ENCODE data around the gene LKAAEAR1.

The LKAAEAR1 gene

GRCh38 chr20:64111841-64112641 lies 27.8 kb upstream of the LKAAEAR1 start:
- no peak for TF ChIP-seq NFIC (IDR thresholded peaks at IDR 0.05)
- no peak for TF ChIP-seq YY1 (IDR thresholded peaks at IDR 0.05; ENCODE audit: low read depth)
- TF ChIP-seq EP300 (IDR thresholded peaks at IDR 0.05; ENCODE audit: borderline replicate concordance), result no peak

DNA sequence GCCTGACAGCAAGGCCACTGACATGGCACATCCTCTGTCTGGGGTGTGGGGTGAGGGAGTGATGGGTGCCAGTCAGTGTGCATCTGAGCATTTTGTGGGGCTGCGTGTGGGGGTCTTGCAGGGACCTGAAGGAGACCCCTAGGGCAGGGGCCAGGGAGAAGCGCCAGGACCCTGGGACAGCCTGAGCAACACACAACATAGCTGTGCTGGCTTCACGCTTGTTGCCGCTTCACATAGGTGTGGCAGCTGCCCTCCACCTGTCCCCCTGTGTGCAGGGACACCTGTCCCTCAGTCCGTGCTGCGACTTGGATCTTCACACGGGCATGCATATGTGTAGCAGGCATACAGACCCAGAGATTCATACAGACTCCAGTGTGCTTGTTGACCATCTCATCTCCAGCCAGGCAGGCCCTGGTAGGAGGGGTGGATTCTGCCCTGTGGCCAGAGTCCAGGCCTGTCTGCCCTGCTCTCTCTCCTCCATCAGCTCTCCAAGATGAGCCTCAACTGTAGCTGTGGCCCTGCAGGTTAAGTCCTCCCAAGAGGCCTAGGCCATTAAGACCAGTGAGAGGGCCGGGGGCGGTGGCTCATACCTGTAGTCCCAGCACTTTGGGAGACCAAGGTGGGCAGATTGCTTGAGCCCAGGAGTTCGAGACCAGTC lies 26.3 kb upstream of the LKAAEAR1 start:
- TF ChIP-seq USF1 (IDR thresholded peaks at IDR 0.05) (no peak), REST (IDR thresholded peaks at IDR 0.05; ENCODE audit: low read depth) (no peak), NFIC (IDR thresholded peaks at IDR 0.05) (no peak)
- TF ChIP-seq, protein P1, sequence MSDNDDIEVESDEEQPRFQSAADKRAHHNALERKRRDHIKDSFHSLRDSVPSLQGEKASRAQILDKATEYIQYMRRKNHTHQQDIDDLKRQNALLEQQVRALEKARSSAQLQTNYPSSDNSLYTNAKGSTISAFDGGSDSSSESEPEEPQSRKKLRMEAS (IDR thresholded peaks at IDR 0.05), result no peak

GRCh38 chr20:64109831-64110391 lies 25.7 kb upstream of the LKAAEAR1 start:
- TF ChIP-seq TCF12 (IDR thresholded peaks at IDR 0.05; ENCODE audit: low read depth) (no peak), USF1 (IDR thresholded peaks at IDR 0.05) (no peak), CREB1 (IDR thresholded peaks at IDR 0.05; ENCODE audit: low read depth) (no peak), TEAD4 (IDR thresholded peaks at IDR 0.05) (no peak), EGR1 (IDR thresholded peaks at IDR 0.05) (no peak), NFIC (IDR thresholded peaks at IDR 0.05) (no peak), RAD21 (IDR thresholded peaks at IDR 0.05; ENCODE audit: low read depth) (no peak), TAF1 (IDR thresholded peaks at IDR 0.05; ENCODE audit: low read depth) (no peak), YY1 (IDR thresholded peaks at IDR 0.05; ENCODE audit: low read depth) (no peak), REST (IDR thresholded peaks at IDR 0.05; ENCODE audit: low read depth) (no peak), FOXM1 (IDR thresholded peaks at IDR 0.05; ENCODE audit: borderline replicate concordance, low read depth) (no peak), CEBPB (IDR thresholded peaks at IDR 0.05) (no peak), ZBTB7A (IDR thresholded peaks at IDR 0.05; ENCODE audit: low read depth) (no peak), EP300 (IDR thresholded peaks at IDR 0.05; ENCODE audit: borderline replicate concordance) (no peak)
- TF ChIP-seq, protein P1 (IDR thresholded peaks at IDR 0.05), result no peak

DNA sequence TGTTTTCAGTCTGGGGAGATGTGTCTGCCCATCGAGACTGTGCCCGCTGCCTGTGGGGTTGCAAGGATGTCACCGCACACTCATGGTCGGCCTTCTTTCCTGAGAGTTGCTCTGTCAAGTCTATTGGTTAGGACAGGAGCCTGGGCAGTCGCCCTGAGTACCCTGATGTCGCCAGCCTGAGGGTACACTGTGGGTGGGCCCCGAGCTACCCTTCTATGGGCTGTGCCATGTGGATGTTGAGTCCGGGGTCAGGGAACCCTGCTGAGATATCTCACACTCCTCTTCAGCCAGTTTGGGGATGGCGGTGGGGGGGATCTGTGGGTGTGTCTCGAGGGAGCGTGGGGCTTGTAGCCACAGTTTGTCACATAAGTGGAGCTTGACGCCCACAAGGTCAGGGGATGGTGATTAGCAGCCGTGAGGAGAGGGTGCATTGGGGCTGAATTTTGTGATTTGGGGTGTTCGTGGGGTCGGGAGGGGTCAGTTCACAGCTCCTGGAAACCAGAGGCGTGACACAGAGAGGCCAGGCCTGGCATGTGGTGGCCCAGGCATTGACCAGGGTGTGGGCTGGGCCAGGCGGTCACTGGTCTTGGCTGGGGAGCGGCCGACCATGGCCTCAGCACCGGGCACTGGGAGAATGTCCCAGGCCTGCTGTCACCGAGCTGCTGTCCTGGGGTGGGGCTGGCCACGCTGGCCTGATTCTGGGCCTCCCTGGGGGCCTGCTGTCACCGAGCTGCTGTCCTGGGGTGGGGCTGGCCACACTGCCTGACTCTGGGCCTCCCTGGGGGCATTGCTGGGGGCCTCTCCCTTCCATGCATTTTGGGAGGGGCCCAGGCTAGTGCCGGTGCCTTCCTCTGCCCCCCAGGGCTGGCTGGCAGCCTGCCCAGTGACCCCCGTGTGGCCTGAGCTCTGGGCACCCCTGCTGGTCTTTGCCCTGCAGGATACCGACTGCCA lies 24.8 kb upstream of the LKAAEAR1 start:
- TF ChIP-seq YY1 (IDR thresholded peaks at IDR 0.05; ENCODE audit: low read depth) (no peak), TEAD4 (IDR thresholded peaks at IDR 0.05) (no peak), RAD21 (IDR thresholded peaks at IDR 0.05; ENCODE audit: low read depth) (no peak), EGR1 (IDR thresholded peaks at IDR 0.05) (no peak), CREB1 (IDR thresholded peaks at IDR 0.05; ENCODE audit: low read depth) (no peak), EP300 (IDR thresholded peaks at IDR 0.05; ENCODE audit: borderline replicate concordance) (no peak), USF1 (IDR thresholded peaks at IDR 0.05) (no peak), FOXM1 (IDR thresholded peaks at IDR 0.05; ENCODE audit: borderline replicate concordance, low read depth) (no peak), TCF12 (IDR thresholded peaks at IDR 0.05; ENCODE audit: low read depth) (no peak), REST (IDR thresholded peaks at IDR 0.05; ENCODE audit: low read depth) (no peak), NFIC (IDR thresholded peaks at IDR 0.05) (no peak), TAF1 (IDR thresholded peaks at IDR 0.05; ENCODE audit: low read depth) (no peak), CEBPB (IDR thresholded peaks at IDR 0.05) (no peak)
- TF ChIP-seq, protein P1 (IDR thresholded peaks at IDR 0.05), result no peak
